ENCODE data around the gene LEMD2. TPM values are rescaled to one million over a fixed set of nuclear protein-coding genes. Genes with fewer than 3 reads are reported as not detected.
A peak's percentile ranks its signal among the peaks of the same experiment; 100 is the strongest.

LEMD2 gene
- total RNA-seq, 1 donor from 2014 or later = 40.4 TPM

DNA sequence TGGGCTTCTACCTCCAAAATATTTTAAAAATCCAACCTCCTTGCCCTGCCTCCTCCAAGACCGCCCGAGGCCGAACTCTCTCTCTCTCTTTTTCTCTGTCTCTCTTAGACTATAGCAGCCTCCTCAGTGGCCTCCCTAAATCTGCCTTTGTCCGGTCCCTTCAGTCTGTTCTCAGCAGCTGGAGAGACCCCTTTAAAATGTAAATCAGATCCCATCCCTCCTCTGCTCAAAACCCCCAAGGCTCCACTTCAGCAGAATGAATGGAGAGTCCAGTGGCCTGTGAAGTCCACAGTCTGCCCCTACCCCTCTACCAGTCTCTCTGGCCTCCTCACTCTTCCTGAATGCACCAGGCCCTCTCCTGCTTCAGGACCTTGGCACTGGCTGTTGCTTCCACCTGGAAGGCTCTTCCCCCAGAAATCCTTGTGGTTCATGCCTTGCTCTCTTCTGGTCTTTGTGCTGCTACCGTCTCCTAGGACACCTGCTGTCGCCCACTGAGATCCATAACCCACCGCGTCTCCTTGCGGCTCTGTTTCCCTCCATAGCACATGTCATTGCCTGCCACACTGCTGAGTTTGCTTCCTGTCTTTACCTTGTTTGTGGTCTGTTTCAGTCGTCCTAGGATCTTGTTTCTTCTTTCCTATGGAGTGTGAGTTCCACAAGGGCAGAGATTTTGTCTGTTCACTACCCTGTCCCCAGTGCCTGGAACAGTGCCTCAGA is 8.9 kb upstream of the LEMD2 start:
- DNase-seq (ENCODE audit: low read depth, low spot score) = no peak

DNA sequence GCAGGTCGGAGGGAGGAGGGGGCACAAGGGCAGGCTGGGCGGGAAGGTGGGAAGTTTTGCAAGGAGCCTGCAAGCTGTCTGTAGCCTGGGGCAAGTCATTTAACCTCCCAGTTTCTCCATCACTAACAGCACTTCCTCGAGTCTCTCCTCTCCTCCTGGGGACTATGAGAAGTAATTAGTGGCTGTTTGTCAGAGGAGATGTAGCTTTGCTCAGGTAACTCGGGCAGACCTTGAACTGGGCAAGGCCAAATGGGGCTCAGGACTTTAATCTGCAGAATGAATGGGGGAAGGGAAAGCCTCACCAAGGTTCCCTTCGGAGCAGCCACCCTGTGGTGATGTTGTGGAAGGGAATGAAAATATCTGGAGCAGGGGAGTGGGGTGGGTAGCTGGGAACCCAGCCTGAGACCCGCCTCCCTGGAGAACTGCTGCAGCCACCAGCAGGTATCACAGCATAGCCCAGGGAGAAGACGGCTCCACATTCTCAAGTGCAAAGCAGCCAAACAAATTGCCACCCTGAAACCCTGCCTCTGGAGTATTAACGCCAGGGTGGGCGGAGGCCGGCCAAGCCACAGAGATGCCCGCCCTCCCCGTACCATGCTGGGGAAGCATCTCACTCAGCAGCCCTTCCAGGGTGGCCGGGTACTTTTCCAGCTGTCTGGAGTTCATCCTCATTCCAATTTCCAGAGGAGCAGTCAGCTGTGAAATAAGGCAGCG is 6.1 kb upstream of the LEMD2 start:
- no peak for DNase-seq (ENCODE audit: low read depth, low spot score)

DNA sequence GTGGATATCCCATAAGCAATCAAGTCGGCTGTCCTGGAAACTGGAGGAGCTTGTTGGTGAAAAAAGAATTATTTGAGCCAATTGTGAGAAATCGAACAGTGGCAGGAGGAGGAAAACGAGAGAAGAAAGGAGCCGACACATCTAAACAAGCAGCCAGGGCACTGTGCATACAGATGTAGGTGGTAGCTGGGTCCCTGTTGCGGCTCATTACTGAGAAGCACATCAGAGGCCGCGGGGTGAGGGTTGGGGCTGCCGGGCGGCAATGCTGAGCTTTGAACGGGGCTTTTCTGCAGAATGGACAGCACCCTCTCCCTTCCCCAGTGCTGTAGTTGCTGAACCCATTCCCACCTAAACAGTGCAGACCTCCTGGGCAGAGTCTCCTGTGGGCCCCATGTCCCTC is 4.1 kb upstream of the LEMD2 start:
- no peak for DNase-seq (ENCODE audit: low read depth, low spot score)

DNA sequence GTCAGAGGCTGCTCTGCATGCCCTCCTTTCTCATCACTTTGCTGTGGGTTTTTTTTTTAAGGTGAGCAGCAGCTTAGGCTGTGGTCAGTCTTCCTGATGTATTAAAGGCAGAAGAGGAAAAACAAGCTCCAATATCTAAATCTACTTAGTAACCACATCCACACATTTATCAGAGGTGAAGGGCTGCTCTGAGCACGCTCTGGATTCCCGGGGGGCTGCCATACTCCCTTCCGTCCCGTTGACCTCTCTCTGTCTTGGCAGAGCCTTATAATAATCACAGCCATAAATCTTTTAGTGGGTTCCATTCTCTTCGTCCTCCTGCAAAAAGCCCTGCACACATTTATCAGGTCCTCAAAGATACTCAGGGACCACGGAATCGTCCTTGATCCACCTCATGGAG is 2.7 kb upstream of the LEMD2 start:
- DNase-seq (ENCODE audit: low read depth, low spot score) = no peak

DNA sequence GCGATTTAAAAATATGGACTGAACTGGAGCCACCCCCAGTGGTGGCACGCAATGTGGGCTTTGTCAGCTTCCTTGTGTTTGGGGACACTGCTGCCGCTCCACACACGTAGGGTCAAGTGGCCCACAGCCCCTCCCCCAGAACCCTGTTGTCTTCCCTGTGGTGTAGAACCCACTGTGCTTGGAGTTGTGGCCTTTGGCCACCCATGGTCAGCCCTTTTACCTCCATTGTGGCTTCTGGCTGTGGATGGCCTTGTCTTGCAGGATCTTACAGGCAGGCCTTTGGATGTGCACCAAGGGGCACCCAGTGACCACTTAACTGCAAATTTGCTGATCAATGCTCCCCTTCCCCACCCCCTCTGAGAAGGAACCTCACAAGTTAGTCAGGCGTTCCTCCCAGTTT is 2.0 kb upstream of the LEMD2 start:
- DNase-seq (ENCODE audit: low read depth, low spot score) = no peak

DNA sequence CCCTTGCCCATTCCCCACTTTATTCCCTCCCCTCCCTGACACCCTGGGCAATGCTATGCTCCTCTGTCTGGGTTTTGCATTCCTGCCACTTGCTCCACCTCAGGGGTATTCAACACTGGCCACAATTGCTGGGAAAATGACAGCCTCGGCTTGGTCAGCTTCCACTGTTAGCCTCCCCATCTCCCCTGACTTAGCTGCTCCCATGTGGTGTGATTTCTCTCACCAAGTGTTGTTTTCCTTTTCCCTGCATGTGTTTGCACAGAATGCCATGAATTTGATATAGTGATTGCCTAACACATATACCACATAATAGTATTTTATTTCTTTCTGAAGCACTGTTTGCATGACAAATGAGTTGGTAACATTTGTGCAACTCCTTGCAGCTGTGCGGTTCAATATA is 1.4 kb upstream of the LEMD2 start:
- no peak for DNase-seq (ENCODE audit: low read depth, low spot score)

DNA sequence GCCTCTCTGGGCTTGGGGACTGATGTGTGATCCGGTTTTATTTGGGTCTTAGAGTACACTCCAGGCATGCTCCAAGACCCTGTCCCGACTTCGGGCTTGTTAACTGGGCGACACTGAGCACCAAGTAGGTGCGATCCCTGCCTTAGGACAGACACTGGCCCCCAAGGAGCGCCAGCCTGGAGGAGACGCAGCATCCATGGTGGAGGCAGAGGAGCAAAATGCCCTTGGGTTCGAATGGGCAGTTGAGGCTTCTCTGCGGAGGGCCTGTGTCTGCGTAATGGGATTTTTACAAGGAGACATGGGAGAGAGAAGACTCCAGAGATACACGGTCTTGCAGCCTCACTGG is 593 bp upstream of the LEMD2 start:
- no peak for DNase-seq (ENCODE audit: low read depth, low spot score)

DNA sequence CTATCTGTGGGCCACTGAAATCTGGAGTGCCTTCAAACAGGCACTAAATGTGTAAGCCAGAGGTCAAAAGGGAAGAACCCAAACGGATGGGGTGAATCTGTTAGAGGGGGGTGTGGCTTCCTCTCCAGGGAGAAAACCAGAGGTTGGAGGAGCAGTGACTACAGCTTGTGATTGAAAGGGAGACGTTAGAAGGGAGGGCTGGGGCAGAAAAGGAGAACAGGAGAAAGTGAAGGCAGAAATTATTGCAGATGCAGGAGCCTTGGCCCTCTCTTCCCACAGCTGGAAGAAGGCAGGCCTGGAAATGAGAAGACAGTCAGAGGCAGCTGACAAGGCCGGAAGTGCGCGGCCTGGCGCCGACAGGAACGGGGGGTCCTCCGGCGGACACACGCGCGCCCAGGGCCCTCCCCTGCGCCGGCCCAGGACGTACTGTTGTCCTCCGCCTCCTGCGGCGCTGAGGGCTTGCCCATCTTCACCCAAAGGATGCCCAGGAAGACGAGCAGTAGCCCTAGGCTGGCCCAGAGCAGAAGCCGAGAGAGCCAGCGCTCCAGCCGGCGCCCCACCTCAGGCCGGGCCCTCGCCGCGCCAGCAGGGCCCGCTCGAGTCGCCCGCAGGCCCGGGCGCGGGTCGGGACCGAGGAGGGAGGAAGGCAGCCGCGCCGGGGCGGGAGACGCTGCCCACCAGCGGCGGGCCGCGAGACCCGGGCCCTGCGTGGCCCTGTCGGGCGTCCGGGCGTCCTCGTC is 806 bp downstream of the LEMD2 start:
- no peak for DNase-seq (ENCODE audit: low read depth, low spot score)

DNA sequence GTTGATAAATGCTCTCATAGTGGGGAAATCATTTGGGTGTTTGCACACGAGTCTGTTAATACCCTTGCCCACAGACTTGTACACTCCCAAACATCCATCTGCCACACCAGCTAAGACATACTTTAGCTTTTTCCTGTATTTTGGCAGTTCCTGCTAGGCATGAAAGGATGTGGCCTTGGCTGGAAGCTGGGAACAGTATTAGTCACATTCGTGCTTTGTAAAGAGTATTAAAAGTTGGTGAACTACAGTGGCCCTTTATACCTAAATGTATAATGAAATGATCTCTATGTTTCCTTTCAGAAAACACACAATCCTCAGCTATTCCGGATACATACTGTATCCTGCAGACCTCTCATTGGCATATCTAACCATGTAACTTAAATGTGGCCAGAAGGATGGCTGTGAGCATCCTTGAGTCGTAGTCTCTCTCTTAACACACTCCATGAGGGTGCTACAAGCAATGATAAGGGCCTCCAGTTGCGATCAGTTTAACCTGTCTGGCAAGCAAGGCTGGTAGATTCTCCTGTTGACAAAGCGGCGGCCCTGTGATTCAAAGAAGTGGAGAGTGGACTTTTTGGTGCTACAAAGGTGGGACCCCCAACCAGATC is 1.5 kb downstream of the LEMD2 start:
- DNase-seq (ENCODE audit: low read depth, low spot score) = no peak

DNA sequence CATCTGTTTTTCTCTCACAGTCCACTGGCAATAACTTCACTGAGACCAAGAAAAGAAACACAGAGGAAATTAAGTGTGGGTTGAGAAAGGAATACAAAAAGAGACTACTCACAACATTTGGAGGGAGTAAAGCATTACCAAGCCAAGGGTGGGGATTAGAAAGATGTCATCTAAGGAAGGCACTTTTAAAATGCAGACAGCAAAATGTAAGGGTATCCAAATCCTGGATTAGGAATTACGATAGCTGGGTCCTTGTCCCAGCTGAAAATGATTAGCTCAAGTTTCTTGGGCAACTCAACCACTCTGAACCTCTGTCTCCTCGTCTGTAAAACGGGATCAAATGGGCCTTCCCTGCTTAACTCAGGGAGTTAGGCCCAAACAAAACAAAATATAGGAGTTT is 2.2 kb downstream of the LEMD2 start:
- no peak for DNase-seq (ENCODE audit: low read depth, low spot score)

DNA sequence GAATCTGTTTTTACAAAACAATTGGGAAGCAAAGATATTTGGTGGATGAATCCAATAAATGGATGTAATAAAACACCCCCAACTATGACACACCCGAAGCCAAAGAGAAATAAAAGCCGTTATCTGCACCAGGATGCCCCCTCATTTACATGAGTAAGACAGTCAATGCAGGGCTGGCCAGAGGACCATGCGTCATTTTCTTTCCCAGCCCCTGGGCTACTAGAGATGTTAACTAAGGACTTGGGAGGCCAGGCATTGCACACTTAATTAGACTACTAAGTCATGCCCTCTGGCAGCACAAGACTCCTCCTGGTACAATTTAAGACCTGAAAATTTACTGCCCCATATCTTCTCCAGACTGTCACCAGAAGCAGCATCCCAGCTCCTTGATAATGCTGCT is 3.2 kb downstream of the LEMD2 start:
- DNase-seq (ENCODE audit: low read depth, low spot score) = no peak

DNA sequence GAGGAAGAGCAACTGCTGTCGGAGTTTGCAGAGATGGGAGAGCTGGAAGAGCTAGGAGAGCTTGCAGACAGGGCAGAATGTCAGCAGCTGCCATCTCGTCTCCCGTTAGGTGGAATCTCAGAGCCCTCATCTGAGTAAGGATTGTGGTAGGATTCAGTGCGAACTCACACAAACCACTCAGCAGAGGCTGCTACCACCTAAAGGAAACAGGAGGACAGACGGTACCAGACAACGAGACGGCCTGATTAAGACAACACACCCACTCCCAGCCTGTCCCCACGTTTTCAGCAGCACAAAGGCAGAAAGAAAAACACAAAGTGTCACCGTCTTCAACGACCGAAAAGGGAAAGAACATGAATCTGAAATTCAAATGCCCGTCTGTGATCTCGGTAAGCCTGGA is 4.1 kb downstream of the LEMD2 start:
- no peak for DNase-seq (ENCODE audit: low read depth, low spot score)

DNA sequence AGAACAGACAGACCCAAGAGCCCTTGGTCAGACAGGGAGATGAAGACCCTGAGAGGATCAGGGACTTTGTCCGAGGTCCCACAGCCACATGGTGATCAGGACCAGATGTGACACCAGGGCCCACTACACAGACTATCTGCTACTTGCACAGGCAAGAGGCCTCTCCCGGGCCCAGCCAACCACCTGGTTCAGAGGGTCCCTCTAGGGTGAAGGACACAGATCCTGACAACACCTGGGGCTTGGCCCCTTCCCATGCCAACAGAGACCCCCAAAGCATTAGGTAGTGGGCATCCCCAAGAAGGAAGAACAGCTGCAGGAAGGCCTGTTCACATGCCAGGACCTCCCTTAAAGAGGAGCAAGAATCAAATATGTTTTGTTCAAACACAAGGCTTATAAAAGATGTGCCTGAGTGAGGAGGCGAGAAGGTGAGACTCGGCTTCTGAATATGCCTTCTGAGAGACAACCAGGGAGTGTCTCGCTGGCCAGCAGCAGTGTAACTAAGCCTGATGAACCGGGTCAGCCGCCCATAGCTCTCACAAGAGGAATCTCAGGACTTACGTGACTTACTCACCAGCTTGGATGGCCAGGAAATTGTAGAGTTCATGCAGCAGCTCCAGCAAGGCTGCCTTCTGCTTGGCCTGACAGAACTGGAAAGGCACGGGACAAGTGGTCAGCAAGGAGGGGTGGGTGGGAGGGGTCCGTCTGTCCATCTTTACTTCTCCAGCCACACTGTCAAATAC is 5.0 kb downstream of the LEMD2 start:
- DNase-seq (ENCODE audit: low read depth, low spot score) = no peak

DNA sequence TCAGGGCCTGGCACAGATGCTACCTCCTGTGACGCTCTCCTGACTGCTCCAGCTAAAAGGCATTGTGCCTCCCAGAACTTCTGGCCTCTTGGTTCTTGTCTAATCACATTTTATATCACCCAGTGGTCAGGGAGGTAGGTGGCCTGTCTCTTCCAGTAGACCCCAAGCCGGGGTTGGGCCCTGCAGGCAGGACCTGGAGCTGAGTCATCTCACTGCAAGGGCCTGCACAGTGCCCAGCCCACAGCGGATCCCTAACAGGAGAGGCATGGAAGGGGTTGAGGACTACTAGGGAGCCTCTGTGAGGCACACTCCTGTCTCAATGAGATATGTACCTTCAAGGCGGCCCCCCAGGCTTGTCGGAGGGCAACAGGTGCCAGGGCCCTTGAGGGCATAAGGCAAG is 6.4 kb downstream of the LEMD2 start:
- no peak for DNase-seq (ENCODE audit: low read depth, low spot score)

DNA sequence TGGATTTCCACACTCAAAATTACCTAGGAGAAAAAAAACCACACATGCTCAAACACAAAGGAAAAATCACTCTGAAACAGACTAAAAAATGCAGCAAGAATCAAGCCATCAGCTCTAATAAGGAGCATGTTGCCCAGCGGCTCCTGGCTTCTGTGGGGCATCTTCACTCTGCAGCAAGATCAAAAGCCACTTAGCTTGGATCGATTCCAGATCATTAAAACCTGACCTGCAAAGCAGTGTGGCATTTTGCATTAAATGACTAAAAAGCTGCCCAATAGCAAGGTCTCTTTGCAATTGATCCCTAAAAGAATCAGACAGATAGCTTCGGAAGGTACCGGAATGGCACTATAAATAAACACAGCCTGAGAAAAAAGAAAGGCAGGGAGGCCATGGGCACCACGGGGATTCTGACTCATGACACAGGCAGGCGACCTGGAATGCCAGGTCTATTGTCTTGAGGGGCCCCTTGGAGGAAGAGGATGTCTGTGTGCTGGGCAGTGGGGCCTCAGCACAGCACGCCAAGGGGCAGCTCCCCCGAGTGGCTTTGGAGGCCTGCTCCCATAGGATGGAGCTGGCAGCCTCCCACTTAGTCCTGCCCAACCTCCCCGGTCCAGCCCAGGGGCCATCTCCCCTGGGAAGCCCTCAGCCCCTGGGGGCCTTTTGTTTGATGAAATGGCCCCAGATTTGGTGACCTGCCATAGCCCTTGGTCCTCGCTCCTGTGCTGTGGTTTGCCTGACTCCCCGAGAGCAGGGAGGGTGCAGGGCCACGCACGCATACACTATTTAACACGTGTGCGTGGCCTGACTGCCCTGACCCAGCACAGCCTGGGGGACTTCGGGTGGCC is 7.6 kb downstream of the LEMD2 start:
- DNase-seq (ENCODE audit: low read depth, low spot score) = peak; percentile 89

DNA sequence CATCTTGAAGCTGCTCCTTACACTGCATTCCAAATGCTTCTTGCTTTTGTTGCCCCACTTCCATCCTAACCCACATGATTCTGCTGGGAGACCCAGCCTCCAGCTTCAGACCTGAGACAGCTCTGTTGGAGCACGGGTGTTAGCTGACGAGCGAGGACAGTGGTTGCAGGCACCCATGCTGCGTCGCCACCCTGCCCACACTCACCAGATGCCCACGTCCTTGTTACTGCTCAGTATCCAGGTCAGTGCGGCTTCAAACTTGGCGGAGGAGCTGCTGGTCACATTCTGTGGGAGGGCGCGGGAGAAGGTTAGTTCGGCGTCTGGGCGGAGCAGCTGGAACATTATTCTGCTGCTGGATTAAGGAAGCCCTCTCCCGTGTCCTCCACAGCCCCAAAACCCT is 9.0 kb downstream of the LEMD2 start:
- no peak for DNase-seq (ENCODE audit: low read depth, low spot score)

DNA sequence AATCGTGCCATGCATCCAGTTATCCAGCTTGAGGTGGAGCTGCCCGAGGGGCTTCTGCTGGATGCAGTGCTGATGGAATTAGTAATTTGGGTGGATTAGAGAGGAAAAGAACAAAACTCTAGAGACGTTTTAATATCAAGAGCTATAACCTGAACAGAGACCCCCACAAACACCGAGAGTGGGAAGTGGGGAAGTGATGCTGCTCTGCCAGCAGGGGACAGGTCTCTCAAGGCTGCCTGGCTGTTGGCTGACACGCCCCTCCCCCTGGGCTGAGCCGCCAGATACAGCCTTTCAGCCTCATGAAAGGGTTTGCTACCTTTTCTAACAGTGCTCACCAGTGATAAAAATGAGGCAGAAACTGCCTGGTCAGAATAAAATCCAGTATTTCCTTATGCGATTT is 9.6 kb downstream of the LEMD2 start:
- no peak for DNase-seq (ENCODE audit: low read depth, low spot score)

DNA sequence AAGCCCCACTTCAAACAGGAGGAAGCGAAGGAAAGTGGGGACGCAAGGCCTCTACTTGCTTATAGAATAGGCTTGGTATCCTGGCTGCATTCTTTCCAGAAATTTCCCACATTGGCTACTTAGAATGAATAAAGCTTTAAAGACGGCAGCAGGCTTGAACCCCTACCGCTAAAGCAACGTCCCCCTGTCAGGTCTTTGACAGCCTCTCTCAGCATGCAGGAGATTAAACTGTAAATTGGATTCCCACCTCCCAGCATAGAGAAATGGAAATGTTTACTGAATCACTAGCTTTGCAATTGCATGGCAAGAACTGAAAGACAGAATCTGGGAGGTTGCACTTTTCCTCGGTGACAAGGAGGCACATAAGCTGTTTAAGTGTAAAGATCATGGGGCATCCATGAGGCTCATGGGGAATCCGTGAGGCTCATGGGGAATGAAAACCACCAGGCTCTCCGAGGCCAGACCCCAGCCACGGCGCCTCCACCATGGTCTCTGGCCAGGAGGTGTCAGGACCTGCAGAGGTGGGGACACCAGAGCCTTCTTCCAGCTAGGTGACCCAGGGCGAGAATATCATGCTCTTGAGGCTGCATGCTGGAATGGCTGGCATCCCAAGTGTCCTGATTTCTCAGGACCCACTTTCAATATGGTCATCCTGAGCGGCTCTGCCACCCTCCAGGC is 10.3 kb downstream of the LEMD2 start:
- no peak for DNase-seq (ENCODE audit: low read depth, low spot score)

DNA sequence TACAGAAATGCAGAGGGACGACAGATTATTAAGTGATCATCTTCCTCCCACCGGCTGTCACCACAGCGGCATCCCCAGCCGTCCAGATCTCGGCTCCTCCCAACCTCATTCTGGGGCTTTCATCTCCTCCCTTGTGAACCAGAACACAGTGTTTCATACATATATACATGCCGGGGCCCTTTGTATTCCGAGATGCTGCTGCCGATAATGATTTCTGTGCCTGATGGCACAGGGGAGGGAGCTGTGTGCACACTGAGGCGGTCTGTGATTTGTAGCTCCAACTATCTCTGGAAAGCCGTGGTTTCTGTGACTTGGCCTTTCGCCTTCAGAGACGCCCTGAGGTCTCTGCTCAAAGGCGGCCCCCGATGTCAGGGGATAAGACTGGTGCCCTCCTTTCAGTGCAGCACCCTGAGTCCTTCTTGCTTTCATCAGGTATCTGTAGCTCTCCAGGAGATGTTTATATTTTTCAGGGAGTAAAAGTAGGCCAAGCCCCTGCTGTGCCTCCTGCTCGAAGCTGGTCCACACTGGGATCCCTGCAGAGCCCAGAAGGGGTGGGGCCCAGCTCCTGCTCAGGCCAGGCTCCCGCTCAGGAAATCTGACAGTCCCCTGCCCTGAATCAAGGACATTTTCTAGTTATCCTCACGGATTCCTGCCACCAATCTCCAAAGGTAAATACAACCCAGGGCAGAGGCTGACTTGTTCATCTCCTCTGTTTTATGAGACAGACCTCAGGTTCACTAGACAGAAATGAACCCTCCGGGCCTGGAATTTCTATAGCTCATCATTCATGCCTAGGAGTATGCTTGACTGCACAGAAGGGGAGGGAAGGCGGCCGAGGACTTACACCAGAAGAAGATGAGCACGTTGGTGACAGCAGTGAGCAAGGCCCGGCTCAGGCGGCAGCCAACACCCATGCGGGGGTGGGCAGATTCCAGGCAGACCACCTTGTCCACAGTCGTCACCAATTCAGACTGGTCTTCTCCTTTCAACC is 11.2 kb downstream of the LEMD2 start:
- no peak for DNase-seq (ENCODE audit: low read depth, low spot score)

Data from pulmonary artery endothelial cell (primary cell).